Glutamatergic neuron (in vitro differentiated cells): ENCODE data around the gene ADGRL3. TPM values are rescaled to one million over a fixed set of nuclear protein-coding genes. Genes with fewer than 3 reads are reported as not detected.
A peak's percentile ranks its signal among the peaks of the same experiment; 100 is the strongest.

Experiments
- DNase-seq: peaks from one replicate; pipeline ENCODE4 v3.0.0; 2022
- H3K27ac Mint-ChIP-seq: one replicate; pipeline ENCODE4 v1.8.0; 2020; ENCODE audit warnings: mild to moderate bottlenecking, mixed read lengths, inconsistent platforms; ENCODE audit not compliant: unreplicated experiment
- H3K27me3 Mint-ChIP-seq: one replicate; pipeline ENCODE4 v1.8.0; 2020; ENCODE audit warnings: mild to moderate bottlenecking, moderate library complexity, mixed read lengths, inconsistent platforms; ENCODE audit not compliant: unreplicated experiment
- H3K36me3 Mint-ChIP-seq: one replicate; pipeline ENCODE4 v1.8.0; 2020; ENCODE audit warnings: mild to moderate bottlenecking, mixed read lengths, inconsistent platforms; ENCODE audit not compliant: unreplicated experiment
- H3K4me1 Mint-ChIP-seq: one replicate; pipeline ENCODE4 v1.8.0; 2020; ENCODE audit warnings: mild to moderate bottlenecking, low read depth, mixed read lengths, inconsistent platforms; ENCODE audit not compliant: unreplicated experiment
- H3K4me3 Mint-ChIP-seq: one replicate; pipeline ENCODE4 v1.8.0; 2020; ENCODE audit warnings: mild to moderate bottlenecking, mixed read lengths, inconsistent platforms; ENCODE audit not compliant: unreplicated experiment
- H3K9me3 Mint-ChIP-seq: one replicate; pipeline ENCODE4 v1.8.0; 2020; ENCODE audit warnings: mild to moderate bottlenecking, moderate library complexity, mixed read lengths, inconsistent platforms; ENCODE audit not compliant: unreplicated experiment
- total RNA-seq: library from RNA; stranded (reverse); fragmentation: NEBNext Ultra II Directional; extraction: Animal tissue kit (Norgen Biotek cat#: 25700); gene quantifications from one replicate; pipeline ENCODE4 v1.2.1, GENCODE V29; 2021; ENCODE audit not compliant: unreplicated experiment
- TF ChIP-seq, protein P1 (sequence below): fragments of 200-600 bp; sonication (generic); IDR thresholded peaks from one replicate; pipeline ENCODE4 v1.5.0; 2021; ENCODE audit not compliant: partially characterized antibody, unreplicated experiment

ADGRL3 gene
- total RNA-seq, 1 donor from 2014 or later, result 193 TPM

DNA sequence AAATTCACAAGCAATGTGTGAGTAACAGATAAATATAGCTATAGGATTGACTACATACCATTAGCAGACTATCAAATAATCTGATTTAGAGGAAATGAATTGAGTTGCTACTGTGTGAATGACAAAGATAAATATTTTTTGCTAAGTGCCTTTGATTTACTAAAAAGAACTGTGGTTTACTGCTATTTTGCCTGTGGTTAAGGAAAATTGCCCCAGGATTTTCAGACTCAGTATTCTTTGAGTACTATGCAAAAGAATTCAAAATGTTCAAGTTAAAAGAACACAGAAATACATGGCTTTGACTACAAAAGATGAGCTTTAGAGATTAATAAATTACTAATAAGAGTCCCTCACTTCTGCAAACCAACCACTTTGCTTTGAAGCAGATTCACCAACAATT is 853.8 kb downstream of the ADGRL3 start:
- no peak overlapping the region for H3K4me3 Mint-ChIP-seq
- H3K27me3 Mint-ChIP-seq, result no peaks in the 10 kb centered on the region
- H3K36me3 Mint-ChIP-seq, result no peaks in the 10 kb centered on the region
- peaks cover 4% of the 10 kb centered on the region for H3K4me1 Mint-ChIP-seq
- TF ChIP-seq, protein P1, sequence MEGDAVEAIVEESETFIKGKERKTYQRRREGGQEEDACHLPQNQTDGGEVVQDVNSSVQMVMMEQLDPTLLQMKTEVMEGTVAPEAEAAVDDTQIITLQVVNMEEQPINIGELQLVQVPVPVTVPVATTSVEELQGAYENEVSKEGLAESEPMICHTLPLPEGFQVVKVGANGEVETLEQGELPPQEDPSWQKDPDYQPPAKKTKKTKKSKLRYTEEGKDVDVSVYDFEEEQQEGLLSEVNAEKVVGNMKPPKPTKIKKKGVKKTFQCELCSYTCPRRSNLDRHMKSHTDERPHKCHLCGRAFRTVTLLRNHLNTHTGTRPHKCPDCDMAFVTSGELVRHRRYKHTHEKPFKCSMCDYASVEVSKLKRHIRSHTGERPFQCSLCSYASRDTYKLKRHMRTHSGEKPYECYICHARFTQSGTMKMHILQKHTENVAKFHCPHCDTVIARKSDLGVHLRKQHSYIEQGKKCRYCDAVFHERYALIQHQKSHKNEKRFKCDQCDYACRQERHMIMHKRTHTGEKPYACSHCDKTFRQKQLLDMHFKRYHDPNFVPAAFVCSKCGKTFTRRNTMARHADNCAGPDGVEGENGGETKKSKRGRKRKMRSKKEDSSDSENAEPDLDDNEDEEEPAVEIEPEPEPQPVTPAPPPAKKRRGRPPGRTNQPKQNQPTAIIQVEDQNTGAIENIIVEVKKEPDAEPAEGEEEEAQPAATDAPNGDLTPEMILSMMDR, result no peak
- DNase-seq, result no peak
- no peak overlapping the region for H3K27ac Mint-ChIP-seq
- H3K9me3 Mint-ChIP-seq, result peaks cover 2% of the 10 kb centered on the region

DNA sequence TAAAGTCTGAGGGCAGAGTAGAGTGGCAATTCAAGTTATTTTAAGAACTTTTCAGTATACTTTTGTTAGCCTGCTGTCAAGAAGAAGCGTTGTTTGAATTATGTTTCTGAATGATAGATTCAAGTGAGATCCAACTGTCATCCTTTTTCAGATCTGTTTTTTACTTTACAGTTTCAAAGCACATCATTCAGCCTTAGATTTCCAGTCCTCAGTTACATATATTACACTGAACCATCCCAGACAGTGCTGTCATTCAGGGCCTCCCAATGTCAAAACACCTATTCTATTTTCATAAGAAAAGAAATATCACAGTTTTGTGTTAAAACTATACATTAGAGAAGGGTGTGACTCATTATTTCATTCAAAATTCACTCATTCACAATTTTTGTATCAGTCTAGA is 856.9 kb downstream of the ADGRL3 start:
- Mint-ChIP-seq H3K4me3 (no peak overlapping the region), H3K36me3 (no peaks in the 10 kb centered on the region), H3K27ac (no peak overlapping the region), H3K4me1 (peaks cover 4% of the 10 kb centered on the region), H3K27me3 (no peaks in the 10 kb centered on the region), H3K9me3 (peaks cover 2% of the 10 kb centered on the region)
- no peak for DNase-seq
- TF ChIP-seq, protein P1, result no peak

DNA sequence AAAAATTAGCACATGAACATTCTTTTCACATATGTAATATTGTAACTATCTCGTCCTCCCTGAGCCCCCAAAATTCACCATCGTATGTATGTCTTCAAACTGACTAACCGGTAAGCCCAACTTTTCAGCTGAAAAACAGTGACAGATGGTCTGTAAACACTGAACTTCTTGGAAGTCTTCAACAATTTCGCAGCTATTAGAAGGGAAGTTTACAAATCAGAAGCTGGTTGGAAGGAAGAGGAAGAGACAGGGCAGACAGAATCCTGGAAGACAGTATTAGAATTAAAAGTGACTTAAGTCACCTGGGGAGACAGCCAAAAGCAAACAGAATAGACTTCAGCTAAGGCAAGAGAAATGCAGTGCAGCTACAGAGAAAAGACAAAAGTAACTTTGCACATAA is 858.4 kb downstream of the ADGRL3 start:
- TF ChIP-seq, protein P1, result no peak
- Mint-ChIP-seq H3K27me3 (no peaks in the 10 kb centered on the region), H3K9me3 (peaks cover 2% of the 10 kb centered on the region), H3K36me3 (no peaks in the 10 kb centered on the region), H3K4me3 (no peak overlapping the region), H3K27ac (peak overlapping the region; percentile 1), H3K4me1 (peaks cover 11% of the 10 kb centered on the region)
- no peak for DNase-seq

DNA sequence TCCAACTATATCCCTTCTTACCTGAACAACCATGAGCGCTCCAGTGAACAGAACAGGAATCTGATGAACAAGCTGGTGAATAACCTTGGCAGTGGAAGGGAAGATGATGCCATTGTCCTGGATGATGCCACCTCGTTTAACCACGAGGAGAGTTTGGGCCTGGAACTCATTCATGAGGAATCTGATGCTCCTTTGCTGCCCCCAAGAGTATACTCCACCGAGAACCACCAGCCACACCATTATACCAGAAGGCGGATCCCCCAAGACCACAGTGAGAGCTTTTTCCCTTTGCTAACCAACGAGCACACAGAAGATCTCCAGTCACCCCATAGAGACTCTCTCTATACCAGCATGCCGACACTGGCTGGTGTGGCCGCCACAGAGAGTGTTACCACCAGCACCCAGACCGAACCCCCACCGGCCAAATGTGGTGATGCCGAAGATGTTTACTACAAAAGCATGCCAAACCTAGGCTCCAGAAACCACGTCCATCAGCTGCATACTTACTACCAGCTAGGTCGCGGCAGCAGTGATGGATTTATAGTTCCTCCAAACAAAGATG is 870.2 kb downstream of the ADGRL3 start:
- H3K27me3 Mint-ChIP-seq, result peaks cover 2% of the 10 kb centered on the region
- peaks cover 9% of the 10 kb centered on the region for H3K4me1 Mint-ChIP-seq
- no peak for DNase-seq
- no peak overlapping the region for H3K4me3 Mint-ChIP-seq
- TF ChIP-seq, protein P1, result no peak
- no peak overlapping the region for H3K27ac Mint-ChIP-seq
- peaks cover 4% of the 10 kb centered on the region for H3K9me3 Mint-ChIP-seq
- peaks cover 5% of the 10 kb centered on the region for H3K36me3 Mint-ChIP-seq

DNA sequence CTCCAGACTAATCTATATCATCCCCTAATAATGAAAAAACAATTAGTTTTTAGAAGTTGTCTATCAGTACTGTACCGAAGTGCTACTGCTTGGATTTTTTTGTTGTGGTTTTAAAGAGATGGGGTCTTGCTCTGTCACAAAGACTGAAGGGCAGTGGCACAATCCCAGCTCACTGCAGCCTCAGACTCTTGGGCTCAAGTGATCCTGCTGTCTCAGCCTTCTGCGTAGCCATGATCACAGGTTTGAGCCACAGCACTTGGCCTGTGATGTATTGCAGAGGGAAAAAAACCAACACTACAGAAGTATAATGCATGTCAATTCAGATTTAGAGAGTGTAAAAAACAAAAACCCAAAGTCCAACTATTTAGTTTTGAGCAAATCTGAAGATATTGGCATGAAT is 875.0 kb downstream of the ADGRL3 start:
- no peak overlapping the region for H3K4me3 Mint-ChIP-seq
- H3K27me3 Mint-ChIP-seq, result peaks cover 2% of the 10 kb centered on the region
- H3K4me1 Mint-ChIP-seq, result peaks cover 3% of the 10 kb centered on the region
- no peak for DNase-seq
- H3K9me3 Mint-ChIP-seq, result peaks cover 4% of the 10 kb centered on the region
- no peak overlapping the region for H3K27ac Mint-ChIP-seq
- peaks cover 5% of the 10 kb centered on the region for H3K36me3 Mint-ChIP-seq
- TF ChIP-seq, protein P1, result no peak
